ENCODE measurements around the gene TMEM120B.
"Not testable (repeated sequence)": the region's sequence is repeated elsewhere in the genome, so short reads cannot be mapped to it uniquely, and the experiment has no call there.

Gene TMEM120B

GRCh38 chr12:121693155-121693687, 19.3 kb upstream of the TMEM120B start:
- ChIA-PET CTCF (interaction anchor here (3.1 kb wide), 1 partner anchor 100 kb away, joined by 13 read pairs; the partner anchor contains the start of gene RHOF), POLR2A (ENCODE audit: low non-redundant PET) (interaction anchor here (0.6 kb wide), 1 partner anchor 77 kb away, joined by 3 read pairs; no protein-coding TSS in a partner anchor)
- no peak overlapping the region for H3K27ac ChIP-seq
- no peak for TF ChIP-seq CTCF (conservative IDR thresholded peaks at IDR 0.05; ENCODE audit: low read depth)
- DNase-seq (ENCODE audit: low spot score) = no peak

- ChIA-PET POLR2A (ENCODE audit: low non-redundant PET) (no interaction called here), CTCF (interaction anchor here (1.0 to 3.0 kb wide), 3 partner anchors 77 to 97 kb away, joined by 3 to 22 read pairs (median 3); partner anchors contain the start of gene RHOF)
- no peak overlapping the region for H3K27ac ChIP-seq
- peak; percentile 48 for DNase-seq (ENCODE audit: low spot score)
- peak; percentile 42 for TF ChIP-seq CTCF (conservative IDR thresholded peaks at IDR 0.05; ENCODE audit: low read depth)
Observed at GRCh38 chr12:121697093-121697698, 15.4 kb upstream of the TMEM120B start.

- CTCF ChIA-PET = interaction anchor here (1.0 to 3.0 kb wide), 3 partner anchors 76 to 96 kb away, joined by 3 to 22 read pairs (median 3); partner anchors contain the start of gene RHOF
- DNase-seq (ENCODE audit: low spot score); POLR2A ChIA-PET (ENCODE audit: low non-redundant PET); H3K27ac ChIP-seq: not testable (repeated sequence)
Observed at GRCh38 chr12:121697861-121698260, 14.7 kb upstream of the TMEM120B start.

- POLR2A ChIA-PET (ENCODE audit: low non-redundant PET) = no interaction called here
- peak overlapping the region; percentile 41; the same call in 1 of the 2 replicates for H3K27ac ChIP-seq
- no peak for TF ChIP-seq CTCF (conservative IDR thresholded peaks at IDR 0.05; ENCODE audit: low read depth)
- CTCF ChIA-PET = interaction anchor here (0.7 to 1.0 kb wide), 3 partner anchors 71 to 94 kb away, joined by 3 to 5 read pairs (median 3); no protein-coding TSS in a partner anchor
- no peak for DNase-seq (ENCODE audit: low spot score)
Observed at GRCh38 chr12:121701667-121702277, 10.8 kb upstream of the TMEM120B start.

- ChIA-PET POLR2A (ENCODE audit: low non-redundant PET) (no interaction called here), CTCF (interaction anchor here (1.0 to 1.1 kb wide), 2 partner anchors 71 to 91 kb away, joined by 3 to 7 read pairs; partner anchors contain the start of gene RHOF)
- DNase-seq (ENCODE audit: low spot score) = no peak
- no peak overlapping the region for H3K27ac ChIP-seq
- TF ChIP-seq CTCF (conservative IDR thresholded peaks at IDR 0.05; ENCODE audit: low read depth) = no peak
Observed at GRCh38 chr12:121702944-121703343, 9.6 kb upstream of the TMEM120B start.

GRCh38 chr12:121705514-121705913, 7.0 kb upstream of the TMEM120B start:
- ChIA-PET POLR2A (ENCODE audit: low non-redundant PET) (no interaction called here), CTCF (interaction anchor here (1.2 kb wide), 1 partner anchor 68 kb away, joined by 3 read pairs; no protein-coding TSS in a partner anchor)
- no peak for TF ChIP-seq CTCF (conservative IDR thresholded peaks at IDR 0.05; ENCODE audit: low read depth)
- no peak overlapping the region for H3K27ac ChIP-seq
- no peak for DNase-seq (ENCODE audit: low spot score)
